HG03060 (cell line): Measurements from ENCODE around the gene JOSD1.

ENCODE experiments used
- ATAC-seq: cut with Tn5 transposase; IDR thresholded peaks from one replicate; pipeline ENCODE4 v1.9.1; 2021; ENCODE audit warnings: low read depth, moderate number of reproducible peaks; ENCODE audit not compliant: unreplicated experiment

The JOSD1 gene

DNA sequence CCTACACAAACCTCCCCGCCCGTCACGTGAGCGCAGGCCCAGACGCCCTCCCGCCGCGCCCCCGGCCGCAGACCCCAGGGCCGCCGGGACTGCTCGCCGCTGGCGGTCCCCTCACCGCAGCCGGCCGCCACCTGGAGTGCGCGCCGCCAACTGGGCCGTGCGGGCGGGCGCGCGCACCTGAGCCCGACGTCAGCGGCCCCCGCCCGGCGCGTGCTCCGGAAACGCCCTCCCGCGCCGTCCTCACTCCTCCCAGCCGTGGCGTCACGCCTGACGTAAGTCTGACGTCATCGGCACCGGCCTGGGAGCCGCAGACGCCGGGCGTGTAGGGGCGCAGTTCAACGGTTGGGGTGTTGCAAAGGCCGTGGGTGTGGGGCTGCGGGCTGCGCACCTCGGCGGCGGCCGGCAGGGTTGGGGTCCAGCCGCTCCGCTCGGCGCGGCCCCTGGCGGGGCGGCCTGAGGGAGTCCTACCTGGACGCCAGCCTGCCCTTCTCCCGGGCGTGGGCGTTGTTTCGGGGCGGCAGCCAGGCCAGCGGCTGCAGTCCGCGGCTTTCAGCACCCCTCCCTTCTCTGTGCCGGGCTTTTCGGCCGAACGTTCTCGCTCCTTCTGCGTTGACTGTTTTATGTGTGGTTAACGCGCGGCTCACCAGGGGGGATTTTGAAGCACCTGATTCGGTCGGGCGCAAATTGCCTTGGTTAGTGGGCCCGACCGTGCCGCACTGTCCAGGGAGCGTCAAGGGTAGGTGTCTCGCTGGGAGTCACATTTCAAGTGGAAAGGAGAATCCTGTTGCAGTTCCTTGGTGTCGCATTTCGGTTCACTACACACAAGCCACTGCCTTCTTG is at the start of gene JOSD1:
JOSD1 (minus strand) TSS at position 155 of the 840 bp plus-strand sequence. CDS start 956 bp downstream, outside the sequence.
- no peak for ATAC-seq

DNA sequence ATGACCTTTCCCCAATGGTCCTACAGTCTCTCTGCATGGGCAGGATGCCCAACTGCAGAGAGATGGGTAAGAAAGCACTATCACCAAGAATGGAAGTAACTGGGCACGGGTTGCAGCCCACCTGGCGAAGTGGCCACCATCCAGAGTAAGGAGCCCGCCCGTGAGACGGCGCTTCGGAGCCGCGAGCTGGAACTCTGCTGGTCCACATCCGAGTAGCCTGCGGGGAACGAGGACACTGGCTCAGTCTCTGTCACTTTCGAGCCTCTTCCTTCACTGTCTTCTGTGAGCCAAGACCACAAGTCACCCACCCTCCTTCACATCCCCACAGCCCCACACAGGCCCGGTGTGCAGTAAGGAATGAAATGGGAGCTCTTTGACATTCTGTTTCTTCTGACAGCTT is 49.4 kb upstream of the JOSD1 start:
- no peak for ATAC-seq

DNA sequence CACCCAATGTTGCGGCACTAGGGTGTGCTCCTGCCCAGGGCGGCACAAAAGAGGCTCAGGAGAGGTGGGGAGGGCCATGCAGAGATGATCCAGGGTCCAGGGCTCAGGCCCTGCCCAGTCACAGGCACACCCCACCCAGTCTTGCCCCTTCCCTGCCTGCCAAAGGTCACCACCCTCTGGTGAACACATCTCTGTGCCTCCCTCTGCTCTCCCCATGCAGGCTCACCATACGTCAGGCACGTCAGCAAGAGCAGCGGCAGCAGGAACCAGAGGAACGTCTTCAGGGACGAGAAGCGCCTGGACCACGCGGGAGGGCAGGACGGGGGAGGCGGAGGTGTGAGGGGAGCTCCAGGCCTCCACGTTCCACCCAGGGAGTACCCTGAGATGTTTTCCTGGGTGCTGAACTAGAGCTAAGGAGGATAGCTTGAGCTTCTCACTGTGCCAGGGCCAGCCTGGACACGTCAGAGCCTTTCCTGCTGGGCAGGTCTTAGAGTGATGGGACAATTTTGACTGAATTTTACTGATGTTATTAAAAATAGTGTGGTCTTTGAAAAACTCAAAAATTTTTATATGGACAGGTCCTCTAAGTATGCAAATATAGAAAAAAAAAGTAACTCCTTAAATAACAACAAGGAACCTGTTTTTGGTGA is 47.9 kb upstream of the JOSD1 start:
- ATAC-seq, result no peak

DNA sequence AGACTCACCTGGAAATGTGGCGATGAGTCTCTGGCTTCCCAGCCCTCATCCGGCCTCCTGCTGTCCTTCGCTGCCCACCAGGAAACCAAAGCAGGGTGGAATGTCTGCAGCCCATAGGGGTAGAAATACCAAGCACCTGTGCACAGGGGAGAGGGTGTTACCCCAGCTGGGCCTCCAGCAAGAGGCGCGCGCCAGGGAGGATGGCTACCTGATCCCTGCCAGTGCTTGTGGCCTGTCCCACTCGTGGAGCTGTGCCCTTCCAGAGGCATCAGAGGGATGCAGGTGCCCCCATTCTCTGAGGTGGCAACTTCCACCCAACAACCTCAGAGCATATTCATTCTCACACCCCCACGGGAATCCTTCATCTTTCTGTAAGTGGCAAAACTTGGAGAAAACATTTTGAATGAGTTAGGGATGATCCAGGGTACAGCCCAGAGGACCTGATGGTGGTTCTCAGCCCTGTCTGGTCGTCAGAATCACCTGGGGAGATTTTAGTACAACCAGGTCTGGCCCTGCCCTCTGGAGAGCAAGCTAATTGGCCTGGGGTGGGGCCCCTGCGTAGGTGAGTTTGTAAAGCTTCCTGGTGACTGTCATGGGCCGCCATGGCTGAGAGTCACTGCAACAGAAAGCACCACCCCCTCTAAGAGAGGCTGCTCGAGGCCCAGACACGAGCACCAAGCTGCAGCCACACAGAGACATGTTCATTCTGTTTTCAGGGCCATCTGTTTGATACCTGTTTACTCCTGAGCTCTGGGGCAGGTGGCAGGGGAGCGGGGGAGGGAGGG is 45.1 kb upstream of the JOSD1 start:
- ATAC-seq, result no peak

DNA sequence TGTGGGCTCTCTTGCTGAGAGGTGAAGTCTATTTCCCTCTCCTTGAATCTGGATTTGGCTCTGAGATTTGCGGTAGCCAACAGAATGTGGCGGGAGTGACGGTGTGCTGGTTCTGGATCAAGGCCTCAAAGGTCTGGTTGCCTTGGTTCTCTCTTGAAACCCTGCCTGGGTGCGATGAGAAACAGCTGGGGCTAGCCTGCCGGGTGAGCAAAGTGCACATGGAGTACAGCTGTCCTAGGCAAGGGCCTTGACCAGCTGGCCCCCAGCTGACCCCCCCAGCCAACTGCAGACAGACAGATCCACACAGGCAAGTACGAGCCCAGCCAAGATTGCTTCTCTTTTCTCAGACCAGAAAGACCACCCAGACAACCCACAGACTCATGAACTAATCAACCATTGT is 44.2 kb upstream of the JOSD1 start:
- ATAC-seq, result no peak

DNA sequence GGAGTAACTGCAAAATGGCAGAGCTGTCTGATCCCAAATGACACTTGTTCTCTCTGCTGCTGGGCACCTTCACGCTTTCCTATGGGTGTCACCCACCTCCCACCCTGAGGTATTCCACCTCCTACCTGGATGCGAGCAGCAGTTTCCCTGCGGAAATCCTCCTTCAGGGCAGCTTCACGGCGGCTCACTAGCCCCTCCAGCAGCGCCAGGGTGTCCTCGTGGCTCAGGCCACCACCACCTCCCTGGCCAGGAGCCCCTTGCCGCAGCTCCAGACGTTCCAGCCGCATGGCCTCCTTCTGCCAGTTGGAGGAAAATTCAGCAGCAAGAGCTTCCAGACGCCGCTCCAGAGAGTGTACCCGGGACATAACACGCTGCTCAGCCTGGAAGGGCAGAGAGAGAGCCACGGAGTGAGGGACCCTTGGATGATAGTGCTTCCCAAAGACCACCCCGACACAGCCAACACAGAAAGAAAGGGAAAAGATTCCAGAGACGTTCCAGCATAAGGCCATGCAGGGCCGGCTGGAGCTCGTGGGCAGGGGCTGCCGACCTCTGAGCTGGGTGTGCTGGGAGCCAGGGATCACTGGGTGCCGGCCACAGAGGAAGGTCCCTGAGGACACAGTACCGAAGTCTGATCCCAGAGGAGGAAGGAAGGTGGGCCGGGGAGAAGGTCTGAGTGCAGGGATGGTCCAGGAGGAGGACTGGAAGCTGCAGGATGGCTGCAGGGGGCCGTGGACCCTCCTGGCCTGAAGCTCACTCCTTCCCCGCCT is 41.6 kb upstream of the JOSD1 start:
- ATAC-seq, result no peak

DNA sequence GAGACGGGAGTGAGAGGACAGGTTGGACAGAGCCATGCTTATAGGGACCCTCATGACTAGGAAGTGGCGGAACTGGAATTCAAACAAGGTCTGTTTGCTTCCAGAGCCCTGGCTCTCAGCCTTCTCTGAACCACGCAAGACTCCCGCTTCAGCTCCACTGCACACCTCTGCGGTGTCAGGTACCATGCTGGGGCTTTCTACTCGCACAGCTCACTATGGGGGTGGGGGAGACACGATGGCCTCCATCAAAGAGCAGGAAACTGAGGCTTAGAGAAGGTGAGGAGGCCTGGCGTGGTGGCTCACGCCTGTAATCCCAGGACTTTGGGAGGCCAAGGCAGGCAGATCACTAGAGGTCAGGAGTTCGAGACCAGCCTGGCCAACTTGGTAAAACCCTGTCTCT is 40.8 kb upstream of the JOSD1 start:
- no peak for ATAC-seq

DNA sequence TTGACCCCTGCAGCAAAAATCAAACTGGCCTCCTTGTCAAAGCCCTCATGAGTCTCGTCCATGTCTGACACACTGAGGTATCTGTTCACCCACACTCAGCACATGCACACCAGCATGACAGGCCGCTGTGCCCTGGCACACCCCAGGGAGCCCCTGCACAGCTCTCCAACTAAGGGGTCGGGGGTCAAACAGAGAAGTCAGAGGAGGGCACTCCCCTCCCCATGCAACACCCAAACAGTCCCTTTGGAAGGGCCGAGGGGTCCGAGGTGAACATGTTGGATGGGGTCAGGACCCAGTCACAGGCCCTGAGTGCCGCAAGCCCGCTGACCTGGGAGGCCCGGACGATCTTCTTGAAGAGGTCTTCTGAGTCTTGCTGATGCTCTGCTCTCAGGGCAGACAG is 40.4 kb upstream of the JOSD1 start:
- no peak for ATAC-seq

DNA sequence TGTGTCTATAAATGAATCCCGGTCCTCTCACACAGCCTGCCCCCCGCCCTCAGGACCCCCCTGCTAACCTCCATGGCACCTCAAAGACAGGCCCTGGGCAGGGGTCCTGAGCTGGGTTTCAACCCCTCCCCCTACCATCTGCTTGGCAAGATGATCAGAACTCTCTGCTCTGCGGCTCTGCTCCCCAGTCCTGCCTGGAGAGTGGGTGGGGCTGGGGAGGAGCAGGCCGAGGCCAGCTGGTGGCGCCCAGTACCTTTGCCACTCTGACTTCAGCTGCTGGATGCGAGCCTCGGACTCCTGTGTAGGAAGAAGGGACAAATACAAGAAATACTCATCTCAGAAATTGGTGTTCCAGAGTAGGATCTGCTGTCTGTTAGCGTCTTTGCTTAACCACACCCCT is 40.0 kb upstream of the JOSD1 start:
- ATAC-seq, result no peak

DNA sequence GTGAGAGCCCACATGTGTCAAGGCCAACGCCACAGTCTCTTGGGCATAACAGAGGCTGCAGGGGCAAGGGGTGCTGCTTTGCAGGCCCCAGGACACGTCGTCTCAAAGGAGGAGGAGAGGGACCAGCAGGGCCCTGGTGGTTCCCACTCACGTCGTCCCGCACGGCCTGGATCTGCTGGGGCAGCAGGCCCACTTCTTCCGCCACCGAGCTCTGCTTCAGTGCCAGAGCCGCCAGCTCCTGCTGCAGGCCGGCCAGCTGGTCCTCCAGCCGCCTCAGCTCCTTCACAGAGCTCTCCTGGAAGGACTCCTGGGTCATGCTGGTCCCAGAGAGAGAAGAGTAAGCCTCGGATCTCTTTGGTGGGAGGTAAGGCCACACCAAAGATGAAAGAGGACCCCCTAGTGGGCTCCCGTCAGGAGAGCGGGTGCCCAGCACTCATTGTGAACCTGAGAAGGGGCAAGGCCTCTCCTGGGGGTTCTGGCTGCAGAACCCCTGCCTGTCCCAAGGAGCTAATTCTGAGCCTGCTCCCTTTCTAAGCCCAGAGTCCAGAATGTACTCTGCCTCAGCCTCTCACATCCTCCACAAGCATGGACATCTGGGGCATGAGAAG is 39.5 kb upstream of the JOSD1 start:
- no peak for ATAC-seq

DNA sequence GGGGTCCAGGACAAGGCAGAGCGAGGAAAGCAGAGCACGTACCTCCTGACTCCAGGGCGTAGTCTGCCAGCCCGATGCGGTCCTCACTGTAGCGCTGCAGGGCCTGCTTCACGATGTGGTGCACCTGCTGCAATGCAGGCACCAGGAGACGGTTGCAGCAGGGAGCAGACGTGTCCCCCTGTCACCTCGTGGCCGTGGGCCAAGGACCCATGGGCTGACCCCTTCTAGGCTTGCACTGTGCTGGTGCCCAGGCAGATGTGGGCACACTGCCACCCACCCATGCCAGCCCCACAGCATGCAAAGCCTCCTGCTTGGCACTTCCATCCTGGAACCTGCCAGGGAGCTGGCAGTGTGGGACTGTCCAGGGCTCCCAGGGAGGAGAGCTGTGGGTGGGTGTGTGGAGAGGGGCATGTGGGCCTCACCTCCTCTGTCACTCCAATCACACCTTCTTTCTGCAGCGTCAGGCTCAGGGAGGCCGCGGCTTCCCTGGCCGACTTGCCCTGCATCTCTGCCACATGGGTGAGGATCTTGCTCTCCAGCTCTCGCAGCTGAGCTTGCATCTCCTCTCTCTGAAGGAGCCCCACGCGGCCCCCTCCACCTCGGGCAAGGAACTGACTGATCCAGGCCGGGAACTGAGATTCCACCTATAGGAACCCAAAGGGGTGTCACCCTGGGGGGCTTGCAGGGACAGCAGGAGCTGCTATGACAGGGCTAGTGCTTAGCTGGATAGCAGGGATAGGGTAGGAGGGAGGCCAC is 38.7 kb upstream of the JOSD1 start:
- ATAC-seq, result no peak

DNA sequence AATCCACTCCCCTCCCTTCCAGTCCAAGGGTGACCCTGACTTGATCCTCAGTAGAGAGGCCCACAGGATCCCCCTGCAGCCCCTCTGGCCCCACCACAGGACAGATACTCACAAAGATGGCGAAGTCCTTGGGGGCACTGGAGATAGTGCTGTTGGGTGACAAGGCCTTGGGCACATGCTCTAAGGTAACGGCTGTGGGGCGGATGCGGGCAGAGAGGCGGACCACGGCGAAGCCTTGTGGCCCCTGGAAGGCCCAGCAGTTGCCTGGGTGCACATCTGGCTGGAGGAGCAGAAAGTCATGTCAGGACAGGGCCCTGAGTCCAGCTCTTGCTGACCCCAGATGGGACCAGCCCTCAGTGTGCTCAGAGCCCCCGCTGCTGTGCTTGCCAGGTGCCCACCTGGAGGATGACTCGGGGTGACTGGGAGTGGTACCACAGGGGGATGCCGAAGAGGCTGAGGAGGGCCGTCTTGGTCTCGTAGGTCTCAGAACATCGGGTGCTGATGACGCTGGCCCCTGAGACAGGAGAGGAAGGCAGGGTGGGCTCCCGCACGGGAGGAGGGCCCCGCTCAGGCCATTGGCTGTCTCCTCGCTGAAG is 37.8 kb upstream of the JOSD1 start:
- ATAC-seq, result no peak

DNA sequence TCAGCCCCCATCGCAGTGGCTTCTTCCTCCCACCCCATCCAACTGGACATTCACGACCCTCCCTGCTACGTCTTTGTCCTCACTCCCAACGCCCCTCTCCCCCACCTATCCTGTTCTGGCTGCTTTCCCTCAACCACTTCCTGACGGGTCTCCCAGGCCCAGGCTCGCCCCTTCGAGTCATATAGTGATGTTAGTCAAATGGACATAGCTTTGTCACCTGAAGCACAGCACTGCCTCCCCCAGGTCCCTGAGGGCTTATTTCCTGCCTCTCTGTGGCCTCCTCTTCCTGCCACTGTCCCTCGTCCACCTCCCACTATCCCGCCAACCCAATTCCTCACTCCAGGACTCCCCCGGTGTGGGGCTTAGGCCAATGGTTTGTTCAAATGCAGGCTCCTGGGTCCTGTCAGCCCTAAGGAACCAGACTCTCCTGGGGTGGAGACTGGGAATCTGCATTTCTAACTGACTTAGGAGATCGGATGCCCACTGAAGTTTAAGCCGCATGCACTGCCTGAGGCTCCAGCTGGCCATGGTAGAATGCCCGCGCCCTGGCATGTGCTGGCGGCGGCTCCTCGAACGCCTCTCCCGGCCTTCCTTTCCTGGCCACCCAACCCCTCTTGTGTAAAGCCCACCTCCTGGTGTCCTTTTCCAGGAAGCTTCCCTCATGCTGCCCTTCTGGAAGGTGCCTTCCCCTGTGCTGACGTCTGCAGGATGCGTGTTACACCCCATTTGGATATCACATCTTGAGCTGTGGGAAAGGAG is 36.7 kb upstream of the JOSD1 start:
- no peak for ATAC-seq

DNA sequence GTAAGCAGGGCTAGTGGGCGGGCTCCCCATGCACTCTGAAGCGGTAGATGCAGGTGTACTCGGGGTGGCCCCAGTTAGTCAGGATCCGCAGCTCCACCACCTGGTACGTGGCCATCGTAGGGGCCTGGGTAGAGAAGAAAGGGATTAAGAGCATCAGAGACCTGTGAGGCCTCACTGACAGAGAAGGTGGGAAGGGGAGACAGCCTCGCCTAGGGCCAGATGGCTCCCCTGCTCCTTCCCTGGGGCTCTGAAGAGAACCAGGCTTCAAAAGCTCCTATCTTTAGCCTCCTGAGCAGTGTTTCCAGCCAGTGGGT is 35.5 kb upstream of the JOSD1 start:
- no peak for ATAC-seq

DNA sequence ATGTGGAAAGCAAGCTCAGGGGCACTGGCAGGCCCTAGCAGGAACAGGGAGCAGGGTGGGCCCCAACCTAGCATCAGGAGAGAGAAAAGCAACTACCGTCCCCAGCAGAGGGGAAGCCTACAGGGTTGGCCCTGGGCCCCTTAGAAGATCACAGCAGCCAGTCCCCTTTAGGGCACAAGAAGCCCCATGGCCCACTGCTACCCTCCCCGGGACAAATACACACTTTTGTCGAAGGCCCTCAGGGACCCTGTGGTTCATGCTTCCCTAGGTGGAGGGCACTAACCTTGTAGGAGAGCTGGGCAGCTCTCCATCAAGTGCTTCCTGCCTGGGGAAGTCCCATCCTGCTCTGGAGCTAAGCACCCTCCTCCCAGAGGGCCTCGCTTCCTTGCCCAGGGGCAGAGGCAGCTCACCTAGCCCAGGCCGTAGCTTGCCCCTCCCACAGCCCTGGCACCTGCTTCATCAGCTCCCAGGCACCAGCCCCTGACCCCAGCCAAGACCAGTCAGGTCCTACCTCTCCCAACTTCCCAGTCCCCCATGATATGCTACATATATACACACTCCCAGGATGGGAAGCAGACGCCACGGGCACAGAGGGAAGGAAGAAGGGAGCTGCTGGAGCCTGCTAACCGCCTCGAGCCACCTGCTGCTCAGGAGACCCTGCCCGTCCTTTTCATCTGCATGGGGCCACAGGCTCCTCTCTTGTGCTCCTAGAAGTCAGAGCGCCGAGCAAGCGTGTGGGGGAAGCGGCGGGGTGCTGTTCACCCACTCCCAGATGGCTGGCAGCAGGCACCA is 34.9 kb upstream of the JOSD1 start:
- ATAC-seq, result no peak

DNA sequence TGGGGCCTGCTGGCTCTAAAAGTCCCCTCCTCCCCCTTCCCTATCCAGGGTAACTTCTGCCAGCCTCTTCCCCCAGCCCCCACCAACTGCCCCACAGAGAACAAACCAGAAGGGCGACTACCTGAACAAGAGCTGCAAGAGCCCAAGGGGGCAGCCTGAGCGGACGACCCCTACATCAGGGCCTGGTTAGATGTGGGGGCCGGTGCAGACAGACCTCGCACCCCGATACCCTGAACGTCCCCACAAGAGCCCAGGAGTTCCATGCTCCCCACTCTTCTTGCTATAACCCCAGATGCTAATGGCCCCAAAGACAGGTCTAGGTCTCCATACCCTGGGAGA is 34.4 kb upstream of the JOSD1 start:
- no peak for ATAC-seq

DNA sequence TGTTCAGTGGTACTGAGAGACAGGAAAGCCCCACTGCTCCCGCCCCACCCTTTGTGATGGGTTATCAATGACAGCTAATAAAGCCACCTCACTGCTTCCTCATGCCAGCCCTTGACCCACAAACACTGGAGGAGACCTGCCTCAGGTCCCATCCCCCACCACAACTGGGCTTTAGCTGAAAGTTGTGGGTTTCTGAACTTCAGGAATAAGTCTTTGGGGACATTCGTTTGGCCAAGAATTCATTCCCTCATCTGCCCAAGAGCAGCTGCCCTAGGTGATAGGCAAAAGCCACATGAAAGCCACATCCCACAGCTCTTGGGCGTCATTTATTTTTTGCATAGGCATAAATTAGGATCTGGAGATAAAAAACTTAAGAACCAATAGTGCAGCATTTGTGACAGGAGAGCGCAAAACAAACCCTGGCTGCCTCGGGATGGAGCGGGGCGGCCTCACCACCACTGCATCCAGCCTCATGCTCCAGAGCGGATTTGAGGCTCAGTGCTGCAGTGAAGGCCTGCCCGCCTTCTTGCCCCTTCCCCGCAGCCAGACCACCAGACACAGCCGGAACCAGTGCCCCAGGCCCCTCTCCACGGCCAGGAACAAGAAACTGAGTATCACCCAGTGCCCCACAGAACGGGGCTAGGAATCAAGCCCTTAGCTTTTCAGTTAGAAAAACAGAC is 33.8 kb upstream of the JOSD1 start:
- no peak for ATAC-seq
